PC-9 (cell line): ENCODE data around the gene LEFTY1.

Experiments
- CTCF ChIP-seq: fragments of 200-600 bp; sonication (generic); conservative IDR thresholded peaks from 2 replicates; pipeline ENCODE4 v1.6.1; 2017; ENCODE audit warnings: mixed run types, antibody characterized with exemption, mild to moderate bottlenecking, moderate library complexity
- EZH2 ChIP-seq: fragments of 200-600 bp; sonication (generic); IDR thresholded peaks from 2 replicates; pipeline ENCODE4 v1.8.0; 2017; ENCODE audit warnings: antibody characterized with exemption, low read depth

- TF ChIP-seq CTCF = peak; percentile 27; the same call in 1 of the 2 replicates
- no peak for TF ChIP-seq EZH2
Measured at GRCh38 chr1:225911191-225912130, 22.5 kb upstream of the LEFTY1 start.
